GM12801 (cell line): ENCODE measurements around the gene OBP2A.

Experiments used
- TF ChIP-seq, protein P1 (sequence below): IDR thresholded peaks from one replicate; pipeline ENCODE4 v1.5.1; 2011; ENCODE audit warnings: control low read depth; ENCODE audit not compliant: insufficient read length; ENCODE audit errors: extremely low read depth

The OBP2A gene

DNA sequence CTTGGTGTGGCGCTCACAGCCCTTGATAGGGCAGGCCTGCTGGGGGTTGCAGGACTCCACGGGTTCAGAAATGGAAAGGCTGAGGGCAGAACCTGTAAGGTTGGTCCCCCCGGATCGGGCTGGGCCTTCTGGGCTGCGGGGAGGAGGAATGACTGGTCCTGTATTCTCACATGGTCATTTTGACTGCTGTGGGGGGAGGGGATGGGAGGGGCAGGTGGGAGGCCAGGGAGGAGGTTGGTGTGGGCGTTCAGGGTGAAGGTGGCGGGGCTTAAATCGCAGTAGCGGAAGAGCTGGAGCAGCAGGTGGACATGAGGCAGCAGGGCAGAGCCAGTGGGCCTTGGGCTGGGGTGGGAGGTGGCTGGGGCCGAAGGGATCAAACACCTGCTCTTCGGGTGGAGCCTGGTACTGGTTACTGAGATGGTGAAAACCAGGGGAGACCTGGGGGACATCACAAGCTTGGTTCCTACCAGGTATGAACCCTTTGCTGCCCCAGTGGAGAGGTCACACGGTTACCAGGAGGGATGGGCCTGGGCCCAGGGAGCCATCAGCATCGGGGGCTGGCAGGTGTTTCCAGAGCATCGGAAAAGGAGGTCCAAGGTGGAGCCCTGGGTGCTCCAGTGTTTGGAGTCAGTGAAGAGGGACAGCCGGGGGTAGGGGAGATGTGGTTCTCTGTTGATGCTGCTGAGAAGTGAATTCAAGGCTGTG lies 43.6 kb upstream of the OBP2A start:
- TF ChIP-seq, protein P1, sequence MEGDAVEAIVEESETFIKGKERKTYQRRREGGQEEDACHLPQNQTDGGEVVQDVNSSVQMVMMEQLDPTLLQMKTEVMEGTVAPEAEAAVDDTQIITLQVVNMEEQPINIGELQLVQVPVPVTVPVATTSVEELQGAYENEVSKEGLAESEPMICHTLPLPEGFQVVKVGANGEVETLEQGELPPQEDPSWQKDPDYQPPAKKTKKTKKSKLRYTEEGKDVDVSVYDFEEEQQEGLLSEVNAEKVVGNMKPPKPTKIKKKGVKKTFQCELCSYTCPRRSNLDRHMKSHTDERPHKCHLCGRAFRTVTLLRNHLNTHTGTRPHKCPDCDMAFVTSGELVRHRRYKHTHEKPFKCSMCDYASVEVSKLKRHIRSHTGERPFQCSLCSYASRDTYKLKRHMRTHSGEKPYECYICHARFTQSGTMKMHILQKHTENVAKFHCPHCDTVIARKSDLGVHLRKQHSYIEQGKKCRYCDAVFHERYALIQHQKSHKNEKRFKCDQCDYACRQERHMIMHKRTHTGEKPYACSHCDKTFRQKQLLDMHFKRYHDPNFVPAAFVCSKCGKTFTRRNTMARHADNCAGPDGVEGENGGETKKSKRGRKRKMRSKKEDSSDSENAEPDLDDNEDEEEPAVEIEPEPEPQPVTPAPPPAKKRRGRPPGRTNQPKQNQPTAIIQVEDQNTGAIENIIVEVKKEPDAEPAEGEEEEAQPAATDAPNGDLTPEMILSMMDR, result no peak

DNA sequence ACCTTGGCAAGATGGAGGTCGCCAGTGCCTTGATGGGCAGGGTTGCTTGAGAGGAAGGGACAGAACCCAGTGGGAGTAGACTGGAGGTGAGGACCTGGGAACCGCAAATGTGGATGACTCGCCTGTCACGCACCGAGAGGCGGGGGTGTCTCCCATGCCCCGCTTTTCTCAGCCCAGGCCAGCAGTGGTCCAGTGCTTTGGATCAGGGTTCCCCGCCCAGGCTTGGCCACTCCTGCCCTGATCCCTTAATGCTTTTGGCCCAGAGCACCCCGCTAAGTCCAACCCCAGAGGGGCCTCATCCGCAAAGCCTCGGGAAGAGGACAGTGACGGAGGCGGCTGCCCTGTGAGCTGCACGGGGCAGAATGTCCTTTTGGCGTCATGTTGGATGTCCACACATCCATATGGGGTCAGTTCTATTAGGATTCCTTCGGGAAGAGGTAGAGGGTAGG lies 43.0 kb upstream of the OBP2A start:
- TF ChIP-seq, protein P1, result no peak

DNA sequence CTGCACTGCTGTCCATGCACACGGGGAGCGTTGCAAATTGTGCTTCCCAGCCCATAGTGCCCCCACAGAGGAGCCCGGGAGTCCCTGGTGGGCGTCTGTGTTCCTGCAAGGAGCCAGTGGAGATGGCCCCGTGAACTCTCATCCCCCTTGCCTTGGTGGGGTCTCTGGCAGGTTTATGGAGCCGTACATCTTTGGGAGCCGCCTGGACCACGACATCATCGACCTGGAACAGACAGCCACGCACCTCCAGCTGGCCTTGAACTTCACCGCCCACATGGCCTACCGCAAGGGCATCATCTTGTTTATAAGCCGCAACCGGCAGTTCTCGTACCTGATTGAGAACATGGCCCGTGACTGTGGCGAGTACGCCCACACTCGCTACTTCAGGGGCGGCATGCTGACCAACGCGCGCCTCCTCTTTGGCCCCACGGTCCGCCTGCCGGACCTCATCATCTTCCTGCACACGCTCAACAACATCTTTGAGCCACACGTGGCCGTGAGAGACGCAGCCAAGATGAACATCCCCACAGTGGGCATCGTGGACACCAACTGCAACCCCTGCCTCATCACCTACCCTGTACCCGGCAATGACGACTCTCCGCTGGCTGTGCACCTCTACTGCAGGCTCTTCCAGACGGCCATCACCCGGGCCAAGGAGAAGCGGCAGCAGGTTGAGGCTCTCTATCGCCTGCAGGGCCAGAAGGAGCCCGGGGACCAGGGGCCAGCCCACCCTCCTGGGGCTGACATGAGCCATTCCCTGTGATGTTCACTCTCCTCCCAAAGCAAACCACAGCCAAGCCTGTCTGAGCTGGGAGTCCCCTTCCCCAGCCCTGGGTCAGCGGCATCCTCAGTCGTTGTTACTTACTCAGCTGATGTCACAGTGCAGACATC lies 42.3 kb upstream of the OBP2A start:
- TF ChIP-seq, protein P1, result no peak

DNA sequence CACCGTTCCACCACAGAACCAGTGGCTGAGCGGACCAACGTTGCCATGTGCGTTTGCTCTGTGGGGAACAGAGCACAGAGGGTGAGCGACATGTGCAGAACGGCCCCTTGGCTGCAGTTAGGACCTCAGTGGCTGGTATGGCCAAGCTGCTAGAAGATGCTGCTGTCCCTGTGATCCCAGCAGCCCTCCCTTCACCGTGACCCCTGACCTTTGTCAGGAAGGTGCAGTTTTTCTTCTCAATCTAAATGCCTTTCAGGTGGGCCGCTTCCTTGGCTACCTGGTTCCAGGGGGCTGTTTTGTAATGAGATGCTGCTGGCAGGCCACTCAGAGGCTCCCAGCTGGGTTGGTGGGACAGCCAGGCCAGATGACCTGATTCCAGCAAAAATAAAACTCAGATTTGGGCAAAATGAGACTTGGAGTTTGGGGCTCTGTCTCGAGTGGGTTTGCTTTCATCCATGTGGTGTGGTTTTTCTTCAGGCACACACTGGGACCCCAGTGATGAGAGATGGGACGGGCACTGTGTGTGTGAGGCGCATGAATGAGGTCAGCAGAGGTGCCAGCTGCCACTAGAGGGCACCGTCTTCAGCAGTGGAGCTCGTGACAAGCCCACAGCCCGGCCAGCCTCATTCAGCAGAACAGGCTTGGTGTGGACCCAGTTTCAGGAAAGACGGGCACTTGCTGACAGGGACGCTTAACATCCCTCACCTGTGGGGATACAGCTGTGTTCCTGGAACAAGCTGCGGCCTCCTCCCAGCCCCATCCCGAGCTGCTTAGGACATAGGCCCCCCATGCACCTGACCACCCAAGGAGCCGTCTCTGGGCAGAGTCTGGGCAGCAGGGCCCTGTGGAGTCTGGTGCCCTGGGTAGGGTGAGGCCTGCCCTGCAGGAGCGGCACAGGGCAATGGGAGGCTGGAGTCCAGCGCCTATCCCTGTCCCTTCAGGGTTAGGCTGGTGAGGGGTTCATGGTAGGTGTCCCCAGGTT lies 41.4 kb upstream of the OBP2A start:
- TF ChIP-seq, protein P1, result no peak

DNA sequence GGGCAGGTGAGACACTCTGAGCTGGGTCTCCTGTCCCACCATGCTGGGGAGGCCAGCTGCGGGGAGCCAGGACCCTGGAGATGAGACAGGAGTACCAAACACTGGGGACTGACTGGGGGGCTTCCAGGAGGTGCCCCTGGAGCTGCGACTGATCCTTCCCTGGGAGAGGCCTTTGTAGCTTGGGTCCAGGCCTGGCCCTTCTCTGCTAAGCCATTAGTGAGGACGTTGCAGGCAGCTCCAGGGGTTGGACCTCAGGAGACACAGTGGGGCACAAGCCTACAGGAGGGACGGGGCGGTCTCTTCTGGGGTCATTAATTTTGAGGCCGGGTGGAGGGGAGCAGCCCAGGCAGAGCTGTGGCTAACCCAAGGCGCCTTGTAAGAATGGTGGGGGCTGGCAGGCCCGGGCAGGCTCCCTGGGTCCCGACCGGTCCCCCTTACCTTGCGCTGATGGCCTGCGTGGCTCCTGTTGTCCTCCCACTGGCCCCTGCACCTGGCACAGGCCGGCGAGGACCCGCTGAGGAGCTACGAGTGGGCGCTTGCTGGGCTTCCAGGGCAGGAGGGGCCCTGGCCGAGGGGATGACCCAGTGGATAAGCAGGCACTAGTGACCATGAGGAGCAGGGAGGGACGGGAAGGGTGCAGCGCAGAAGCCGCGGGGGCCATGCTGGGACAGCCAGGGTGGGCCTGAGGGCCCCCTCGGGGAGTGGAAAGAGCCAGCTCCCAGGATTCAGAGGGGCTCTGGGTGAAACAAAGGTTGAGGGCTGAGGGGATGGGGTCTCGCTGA lies 40.3 kb upstream of the OBP2A start:
- TF ChIP-seq, protein P1, result no peak

DNA sequence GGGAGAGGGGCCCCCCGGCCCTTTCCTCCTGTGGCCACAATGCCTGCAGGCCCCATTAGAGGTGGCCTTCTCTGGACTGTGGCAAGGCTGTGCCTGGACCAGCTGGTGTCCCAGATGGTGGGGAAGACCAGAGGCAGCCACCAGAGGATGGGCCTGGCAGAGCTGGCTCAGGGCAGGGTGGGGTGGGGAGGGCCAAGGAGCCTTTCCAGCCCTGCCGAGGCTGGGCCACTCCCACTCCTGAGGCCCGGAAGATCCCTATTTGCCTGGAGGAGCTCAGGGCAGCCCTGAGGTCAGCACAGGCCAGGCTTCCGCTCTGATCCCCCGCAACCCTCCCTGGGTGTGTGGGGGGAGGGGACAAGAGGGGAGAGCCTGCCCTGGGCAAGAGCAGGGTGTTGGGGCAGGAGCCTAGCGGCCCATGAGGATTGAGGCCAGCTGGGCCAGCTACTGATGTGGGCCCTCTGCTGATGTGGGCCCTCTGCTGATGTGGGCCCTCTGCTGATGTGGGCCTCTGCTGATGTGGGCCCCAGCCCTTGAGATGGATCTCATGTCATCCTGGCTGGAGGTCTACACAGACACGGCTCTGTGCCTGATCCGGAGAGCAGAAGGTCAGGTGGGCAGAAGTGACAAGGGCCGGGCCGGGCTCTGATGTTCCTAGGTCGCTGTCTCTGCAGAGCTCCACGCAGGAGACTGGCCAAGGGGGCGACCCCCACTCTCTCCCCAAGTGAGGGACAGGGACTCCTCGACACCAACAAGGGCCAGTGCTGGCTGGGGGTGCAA lies 39.4 kb upstream of the OBP2A start:
- TF ChIP-seq, protein P1, result no peak
